HG03066 (cell line): ENCODE data around the gene PAEP.
"Not testable (repeated sequence)": the region's sequence is repeated elsewhere in the genome, so short reads cannot be mapped to it uniquely, and the experiment has no call there.

ENCODE experiments used
- ATAC-seq: cut with Tn5 transposase; IDR thresholded peaks from one replicate; pipeline ENCODE4 v1.9.1; 2021; ENCODE audit warnings: low read depth; ENCODE audit not compliant: unreplicated experiment

Gene PAEP

GRCh38 chr9:135561391-135562234 lies at the start of gene PAEP:
TSS of gene PAEP (plus strand) at chr9:135561756.
- no peak for ATAC-seq

- ATAC-seq, result no peak
Measured at GRCh38 chr9:135512241-135512603, 49.3 kb upstream of the PAEP start.

- ATAC-seq, result no peak
Measured at GRCh38 chr9:135512904-135513303, 48.7 kb upstream of the PAEP start.

GRCh38 chr9:135513351-135513846 lies 48.2 kb upstream of the PAEP start:
- no peak for ATAC-seq

- not testable (repeated sequence) for ATAC-seq
Measured at GRCh38 chr9:135513906-135514305, 47.6 kb upstream of the PAEP start.

- ATAC-seq, result no peak
Measured at GRCh38 chr9:135514342-135515082, 47.0 kb upstream of the PAEP start.

- ATAC-seq, result no peak
Measured at GRCh38 chr9:135515083-135515951, 46.2 kb upstream of the PAEP start.

- ATAC-seq, result no peak
Measured at GRCh38 chr9:135516132-135516860, 45.3 kb upstream of the PAEP start.

GRCh38 chr9:135517407-135517822 lies 44.1 kb upstream of the PAEP start:
- no peak for ATAC-seq

GRCh38 chr9:135519179-135519971 lies 42.2 kb upstream of the PAEP start:
- no peak for ATAC-seq

- no peak for ATAC-seq
Measured at GRCh38 chr9:135520916-135521607, 40.5 kb upstream of the PAEP start, which contains the start of gene LCN1. TSS of gene LCN1 (plus strand) at chr9:135521440. CDS start at chr9:135521498, 58 bp downstream.

- ATAC-seq, result no peak
Measured at GRCh38 chr9:135521608-135522095, 39.9 kb upstream of the PAEP start.

- no peak for ATAC-seq
Measured at GRCh38 chr9:135522137-135522877, 39.2 kb upstream of the PAEP start.

GRCh38 chr9:135522931-135523330 lies 38.6 kb upstream of the PAEP start:
- ATAC-seq, result no peak

- no peak for ATAC-seq
Measured at GRCh38 chr9:135523521-135524129, 37.9 kb upstream of the PAEP start.

- ATAC-seq, result no peak
Measured at GRCh38 chr9:135524130-135524861, 37.3 kb upstream of the PAEP start.
